ENCODE measurements around the gene SMPD2. TPM values are rescaled to one million over a fixed set of nuclear protein-coding genes. Genes with fewer than 3 reads are reported as not detected.

SMPD2 gene
- total and polyA plus RNA-seq, 9 of the 15 experiments (the other 6 are each of a cell fraction or from before 2014, with no cell fraction given), result 0.13 to 21.8 (median 18.3) TPM

- DNase-seq (ENCODE audit: extremely low read depth in 1 of 4, low spot score in 3 of 4) (no peak), FAIRE-seq (peak; percentile 37), ATAC-seq (no peak)
- no peaks in the 10 kb centered on the region for H3K27me3 ChIP-seq (ENCODE audit: control insufficient read depth in 2 of 2, insufficient read depth in 2 of 2, low read length in 2 of 2)
- peaks cover 26 to 34% of the 10 kb centered on the region in 2 experiments for H3K4me1 ChIP-seq (replicated peaks in 1 of 2; ENCODE audit: control insufficient read depth in 2 of 2, insufficient read depth in 2 of 2, low read length in 2 of 2)
- H3K4me3 ChIP-seq, result no peak overlapping the region
- H4K20me1 ChIP-seq (replicated peaks; ENCODE audit: control insufficient read depth, insufficient read depth, low read length), result 0 out of 2 replicates have a peak, but pooled peaks cover 3% of the 10 kb centered on the region
- no peak overlapping the region for H2AFZ ChIP-seq (ENCODE audit: low read depth, low read length)
- in situ Hi-C loops (cut with MboI), result no loop called here
- peaks cover 2% of the 10 kb centered on the region for H3K9me1 ChIP-seq (ENCODE audit: control insufficient read depth, insufficient read depth, low read length)
- no peak overlapping the region for H3K27ac ChIP-seq (ENCODE audit: extremely low read depth, low read depth, low read length)
- peak overlapping the region; percentile 22; the same call in 1 of the 2 replicates for H3K4me2 ChIP-seq (ENCODE audit: insufficient read depth, low read length)
- POLR2A ChIA-PET, result interaction anchor here (0.6 to 1.0 kb wide), 2 partner anchors 9 to 101 kb away, joined by 3 to 4 read pairs; no protein-coding TSS in a partner anchor
- no peaks in the 10 kb centered on the region for H3K9me3 ChIP-seq (replicated peaks; ENCODE audit: control insufficient read depth, insufficient read depth, low read depth, low read length)
- TF ChIP-seq ZNF212 (CRISPR knock-in tag; IDR thresholded peaks at IDR 0.05), result no peak
- CTCF ChIA-PET (ENCODE audit: low intra/inter-chr PET ratio), result no interaction called here
- WGBS (ENCODE audit: insufficient coverage, low coverage, missing lambda C conversion rate), result 61% methylated on average over 9 of the region's 9 CpGs
- H3K9ac ChIP-seq (ENCODE audit: insufficient read depth in 1 of 2, low read depth in 2 of 2, low read length in 2 of 2), result peak overlapping the region in 1 of 2 experiments; percentile 53; a peak in 1 of 4 replicates
- no TSS peak for BruUV-seq (replicated peaks)
- intact Hi-C loops (cut with micrococcal nuclease), result no loop called here
- H3K79me2 ChIP-seq (ENCODE audit: control insufficient read depth, insufficient read depth, low read length), result peaks cover 66% of the 10 kb centered on the region
- peaks cover 77% of the 10 kb centered on the region for H3K36me3 ChIP-seq (ENCODE audit: control insufficient read depth, insufficient read depth, low read length)
Observed at GRCh38 chr6:109478222-109478805, 37.8 kb downstream of the SMPD2 start.

GRCh38 chr6:109478841-109479624 lies 38.5 kb downstream of the SMPD2 start:
- Histone ChIP-seq H3K4me2 (ENCODE audit: insufficient read depth, low read length) (peak overlapping the region; percentile 64), H3K4me1 (replicated peaks in 1 of 2; ENCODE audit: control insufficient read depth in 2 of 2, insufficient read depth in 2 of 2, low read length in 2 of 2) (peaks cover 26 to 34% of the 10 kb centered on the region in 2 experiments), H3K36me3 (ENCODE audit: control insufficient read depth, insufficient read depth, low read length) (peaks cover 70% of the 10 kb centered on the region), H4K20me1 (replicated peaks; ENCODE audit: control insufficient read depth, insufficient read depth, low read length) (0 out of 2 replicates have a peak, but pooled peaks cover 3% of the 10 kb centered on the region), H3K9ac (ENCODE audit: insufficient read depth in 1 of 2, low read depth in 2 of 2, low read length in 2 of 2) (no peak overlapping the region), H3K9me1 (ENCODE audit: control insufficient read depth, insufficient read depth, low read length) (no peaks in the 10 kb centered on the region), H3K79me2 (ENCODE audit: control insufficient read depth, insufficient read depth, low read length) (peaks cover 66% of the 10 kb centered on the region), H3K4me3 (no peak overlapping the region), H2AFZ (ENCODE audit: low read depth, low read length) (no peak overlapping the region), H3K27me3 (ENCODE audit: control insufficient read depth in 2 of 2, insufficient read depth in 2 of 2, low read length in 2 of 2) (no peaks in the 10 kb centered on the region), H3K27ac (ENCODE audit: extremely low read depth, low read depth, low read length) (no peak overlapping the region), H3K9me3 (replicated peaks; ENCODE audit: control insufficient read depth, insufficient read depth, low read depth, low read length) (no peaks in the 10 kb centered on the region)
- POLR2A ChIA-PET, result interaction anchor here (0.6 to 1.1 kb wide), 3 partner anchors 10 to 38 kb away, joined by 3 to 4 read pairs (median 3); no protein-coding TSS in a partner anchor
- TF ChIP-seq RAD51 (IDR thresholded peaks at IDR 0.05; ENCODE audit: borderline replicate concordance, low read depth) (0 out of 2 replicates have a peak, but pooled peaks have one; percentile 14), USF2 (CRISPR knock-in tag; IDR thresholded peaks at IDR 0.05) (0 out of 2 replicates have a peak, but pooled peaks have one; percentile 23), SUPT5H (IDR thresholded peaks at IDR 0.05) (no peak)
- 38% methylated on average over 5 of the region's 5 CpGs for WGBS (ENCODE audit: insufficient coverage, low coverage, missing lambda C conversion rate)
- intact Hi-C loops (cut with micrococcal nuclease), result no loop called here
- DNase-seq (ENCODE audit: extremely low read depth in 1 of 4, low spot score in 3 of 4) (no peak), FAIRE-seq (peak; percentile 11), ATAC-seq (no peak)
- in situ Hi-C loops (cut with MboI), result no loop called here
- BruUV-seq (replicated peaks), result no TSS peak
- CTCF ChIA-PET (ENCODE audit: low intra/inter-chr PET ratio), result no interaction called here
